Measurements from ENCODE around the gene WHRN.

Gene WHRN

GRCh38 chr9:114496011-114496410 is 9.3 kb downstream of the WHRN start:
- Histone ChIP-seq H3K4me3 (replicated peaks; ENCODE audit: insufficient read depth, low read length) (no peak overlapping the region), H3K27me3 (ENCODE audit: insufficient read depth, poor library complexity, severe bottlenecking) (peaks cover 33% of the 10 kb centered on the region), H3K27ac (replicated peaks) (no peak overlapping the region)
- no peak for DNase-seq (ENCODE audit: low read depth in 1 of 2, low spot score in 1 of 2)
- TF ChIP-seq, protein P1, sequence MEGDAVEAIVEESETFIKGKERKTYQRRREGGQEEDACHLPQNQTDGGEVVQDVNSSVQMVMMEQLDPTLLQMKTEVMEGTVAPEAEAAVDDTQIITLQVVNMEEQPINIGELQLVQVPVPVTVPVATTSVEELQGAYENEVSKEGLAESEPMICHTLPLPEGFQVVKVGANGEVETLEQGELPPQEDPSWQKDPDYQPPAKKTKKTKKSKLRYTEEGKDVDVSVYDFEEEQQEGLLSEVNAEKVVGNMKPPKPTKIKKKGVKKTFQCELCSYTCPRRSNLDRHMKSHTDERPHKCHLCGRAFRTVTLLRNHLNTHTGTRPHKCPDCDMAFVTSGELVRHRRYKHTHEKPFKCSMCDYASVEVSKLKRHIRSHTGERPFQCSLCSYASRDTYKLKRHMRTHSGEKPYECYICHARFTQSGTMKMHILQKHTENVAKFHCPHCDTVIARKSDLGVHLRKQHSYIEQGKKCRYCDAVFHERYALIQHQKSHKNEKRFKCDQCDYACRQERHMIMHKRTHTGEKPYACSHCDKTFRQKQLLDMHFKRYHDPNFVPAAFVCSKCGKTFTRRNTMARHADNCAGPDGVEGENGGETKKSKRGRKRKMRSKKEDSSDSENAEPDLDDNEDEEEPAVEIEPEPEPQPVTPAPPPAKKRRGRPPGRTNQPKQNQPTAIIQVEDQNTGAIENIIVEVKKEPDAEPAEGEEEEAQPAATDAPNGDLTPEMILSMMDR (IDR thresholded peaks at IDR 0.05; ENCODE audit: insufficient read depth, low read length), result no peak

DNA sequence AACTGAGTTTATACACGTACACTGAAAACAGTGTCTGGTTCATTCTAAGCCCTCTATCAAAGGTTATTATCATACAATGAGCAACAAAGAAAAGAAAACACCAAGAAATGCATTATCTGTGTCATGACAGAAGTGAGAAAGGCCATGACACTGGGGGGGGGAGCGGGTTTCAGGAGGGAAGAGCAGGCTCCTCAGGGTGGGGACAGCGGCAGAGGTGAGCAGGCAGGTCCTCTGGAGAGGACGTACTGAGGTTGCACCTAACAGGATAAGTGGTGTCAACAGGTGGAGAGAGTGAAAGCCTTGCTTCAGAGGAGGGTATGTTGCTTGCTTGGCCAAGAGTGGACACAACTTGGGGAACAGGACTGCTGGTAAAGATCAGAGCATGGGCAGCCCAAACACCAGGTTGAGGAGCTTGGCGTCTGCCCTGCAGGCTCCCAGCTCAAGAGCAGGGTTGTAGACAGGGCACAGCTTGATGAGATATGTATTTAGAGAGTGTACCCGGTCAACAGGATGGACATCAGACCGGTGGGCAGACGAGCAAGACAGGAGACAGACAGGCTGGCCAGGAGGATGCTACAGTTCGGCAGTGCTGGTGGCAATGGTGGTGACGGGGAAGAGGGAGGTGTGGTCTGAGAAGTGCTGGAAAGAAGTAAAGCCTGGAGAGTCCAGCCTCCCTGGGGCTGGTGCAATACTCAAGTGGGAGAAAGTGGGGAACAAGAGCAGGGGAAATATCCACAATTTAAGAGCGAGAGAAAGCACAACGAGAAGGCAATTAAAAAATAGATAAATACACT is 10.3 kb downstream of the WHRN start:
- no peak for DNase-seq (ENCODE audit: low read depth in 1 of 2, low spot score in 1 of 2)
- no peak overlapping the region for H3K4me3 ChIP-seq (replicated peaks; ENCODE audit: insufficient read depth, low read length)
- H3K27me3 ChIP-seq (ENCODE audit: insufficient read depth, poor library complexity, severe bottlenecking), result peaks cover 23% of the 10 kb centered on the region
- no peak overlapping the region for H3K27ac ChIP-seq (replicated peaks)
- TF ChIP-seq POLR2AphosphoS5 (IDR thresholded peaks at IDR 0.05; ENCODE audit: low read depth) (no peak), GABPA (IDR thresholded peaks at IDR 0.05; ENCODE audit: low read depth) (no peak), SPI1 (IDR thresholded peaks at IDR 0.05; ENCODE audit: borderline replicate concordance, low read depth) (no peak)
- TF ChIP-seq, protein P1 (IDR thresholded peaks at IDR 0.05; ENCODE audit: insufficient read depth, low read length), result no peak
- TF ChIP-seq, protein P2, sequence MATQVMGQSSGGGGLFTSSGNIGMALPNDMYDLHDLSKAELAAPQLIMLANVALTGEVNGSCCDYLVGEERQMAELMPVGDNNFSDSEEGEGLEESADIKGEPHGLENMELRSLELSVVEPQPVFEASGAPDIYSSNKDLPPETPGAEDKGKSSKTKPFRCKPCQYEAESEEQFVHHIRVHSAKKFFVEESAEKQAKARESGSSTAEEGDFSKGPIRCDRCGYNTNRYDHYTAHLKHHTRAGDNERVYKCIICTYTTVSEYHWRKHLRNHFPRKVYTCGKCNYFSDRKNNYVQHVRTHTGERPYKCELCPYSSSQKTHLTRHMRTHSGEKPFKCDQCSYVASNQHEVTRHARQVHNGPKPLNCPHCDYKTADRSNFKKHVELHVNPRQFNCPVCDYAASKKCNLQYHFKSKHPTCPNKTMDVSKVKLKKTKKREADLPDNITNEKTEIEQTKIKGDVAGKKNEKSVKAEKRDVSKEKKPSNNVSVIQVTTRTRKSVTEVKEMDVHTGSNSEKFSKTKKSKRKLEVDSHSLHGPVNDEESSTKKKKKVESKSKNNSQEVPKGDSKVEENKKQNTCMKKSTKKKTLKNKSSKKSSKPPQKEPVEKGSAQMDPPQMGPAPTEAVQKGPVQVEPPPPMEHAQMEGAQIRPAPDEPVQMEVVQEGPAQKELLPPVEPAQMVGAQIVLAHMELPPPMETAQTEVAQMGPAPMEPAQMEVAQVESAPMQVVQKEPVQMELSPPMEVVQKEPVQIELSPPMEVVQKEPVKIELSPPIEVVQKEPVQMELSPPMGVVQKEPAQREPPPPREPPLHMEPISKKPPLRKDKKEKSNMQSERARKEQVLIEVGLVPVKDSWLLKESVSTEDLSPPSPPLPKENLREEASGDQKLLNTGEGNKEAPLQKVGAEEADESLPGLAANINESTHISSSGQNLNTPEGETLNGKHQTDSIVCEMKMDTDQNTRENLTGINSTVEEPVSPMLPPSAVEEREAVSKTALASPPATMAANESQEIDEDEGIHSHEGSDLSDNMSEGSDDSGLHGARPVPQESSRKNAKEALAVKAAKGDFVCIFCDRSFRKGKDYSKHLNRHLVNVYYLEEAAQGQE (IDR thresholded peaks at IDR 0.05; ENCODE audit: insufficient replicate concordance, low read depth), result no peak

DNA sequence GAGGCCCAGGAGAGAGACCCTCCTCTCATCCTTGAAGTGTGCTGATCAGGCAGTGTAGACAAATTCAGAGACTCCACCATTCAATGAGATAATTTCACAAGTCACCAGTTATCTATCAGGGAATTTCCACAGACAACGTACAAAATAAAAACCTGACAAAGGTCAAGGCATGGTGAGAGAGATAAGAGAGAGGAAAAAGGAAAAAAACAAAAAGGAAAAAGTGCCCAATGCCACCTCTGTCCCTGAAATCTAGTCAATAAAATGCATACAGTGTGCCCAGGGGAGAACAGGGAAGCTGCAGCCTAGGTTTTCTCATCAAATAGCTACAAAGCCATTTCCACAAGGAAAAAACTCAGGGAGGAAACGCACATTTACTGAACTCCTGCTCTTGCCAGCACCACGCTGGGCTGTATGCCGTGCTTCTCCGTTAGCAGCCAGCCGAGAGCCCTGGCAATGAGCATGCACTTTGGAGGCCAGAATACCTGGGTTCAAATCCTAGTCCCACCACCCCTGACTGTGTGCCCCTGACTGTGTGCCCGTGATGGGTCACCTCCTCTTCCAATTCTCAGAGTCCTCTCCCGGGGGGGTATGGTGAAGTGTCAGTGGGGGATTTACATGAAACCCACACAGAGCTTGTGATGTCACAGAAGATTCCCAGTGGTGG is 11.6 kb downstream of the WHRN start:
- TF ChIP-seq POLR2AphosphoS5 (IDR thresholded peaks at IDR 0.05; ENCODE audit: low read depth) (no peak), GABPA (IDR thresholded peaks at IDR 0.05; ENCODE audit: low read depth) (no peak), SPI1 (IDR thresholded peaks at IDR 0.05; ENCODE audit: borderline replicate concordance, low read depth) (no peak)
- TF ChIP-seq, protein P1 (IDR thresholded peaks at IDR 0.05; ENCODE audit: insufficient read depth, low read length), result no peak
- TF ChIP-seq, protein P2 (IDR thresholded peaks at IDR 0.05; ENCODE audit: insufficient replicate concordance, low read depth), result no peak
- DNase-seq (ENCODE audit: low read depth in 1 of 2, low spot score in 1 of 2), result no peak
- Histone ChIP-seq H3K27me3 (ENCODE audit: insufficient read depth, poor library complexity, severe bottlenecking) (peaks cover 20% of the 10 kb centered on the region), H3K4me3 (replicated peaks; ENCODE audit: insufficient read depth, low read length) (no peak overlapping the region), H3K27ac (replicated peaks) (no peak overlapping the region)
